RPMI8226 (cell line): ENCODE results near the gene LRP4.
"Not testable (repeated sequence)": the region's sequence is repeated elsewhere in the genome, so short reads cannot be mapped to it uniquely, and the experiment has no call there.

ENCODE experiments used
- DNase-seq: peaks from one replicate; pipeline ENCODE4 v3.0.0-alpha.2; 2015

LRP4 gene, protein sequence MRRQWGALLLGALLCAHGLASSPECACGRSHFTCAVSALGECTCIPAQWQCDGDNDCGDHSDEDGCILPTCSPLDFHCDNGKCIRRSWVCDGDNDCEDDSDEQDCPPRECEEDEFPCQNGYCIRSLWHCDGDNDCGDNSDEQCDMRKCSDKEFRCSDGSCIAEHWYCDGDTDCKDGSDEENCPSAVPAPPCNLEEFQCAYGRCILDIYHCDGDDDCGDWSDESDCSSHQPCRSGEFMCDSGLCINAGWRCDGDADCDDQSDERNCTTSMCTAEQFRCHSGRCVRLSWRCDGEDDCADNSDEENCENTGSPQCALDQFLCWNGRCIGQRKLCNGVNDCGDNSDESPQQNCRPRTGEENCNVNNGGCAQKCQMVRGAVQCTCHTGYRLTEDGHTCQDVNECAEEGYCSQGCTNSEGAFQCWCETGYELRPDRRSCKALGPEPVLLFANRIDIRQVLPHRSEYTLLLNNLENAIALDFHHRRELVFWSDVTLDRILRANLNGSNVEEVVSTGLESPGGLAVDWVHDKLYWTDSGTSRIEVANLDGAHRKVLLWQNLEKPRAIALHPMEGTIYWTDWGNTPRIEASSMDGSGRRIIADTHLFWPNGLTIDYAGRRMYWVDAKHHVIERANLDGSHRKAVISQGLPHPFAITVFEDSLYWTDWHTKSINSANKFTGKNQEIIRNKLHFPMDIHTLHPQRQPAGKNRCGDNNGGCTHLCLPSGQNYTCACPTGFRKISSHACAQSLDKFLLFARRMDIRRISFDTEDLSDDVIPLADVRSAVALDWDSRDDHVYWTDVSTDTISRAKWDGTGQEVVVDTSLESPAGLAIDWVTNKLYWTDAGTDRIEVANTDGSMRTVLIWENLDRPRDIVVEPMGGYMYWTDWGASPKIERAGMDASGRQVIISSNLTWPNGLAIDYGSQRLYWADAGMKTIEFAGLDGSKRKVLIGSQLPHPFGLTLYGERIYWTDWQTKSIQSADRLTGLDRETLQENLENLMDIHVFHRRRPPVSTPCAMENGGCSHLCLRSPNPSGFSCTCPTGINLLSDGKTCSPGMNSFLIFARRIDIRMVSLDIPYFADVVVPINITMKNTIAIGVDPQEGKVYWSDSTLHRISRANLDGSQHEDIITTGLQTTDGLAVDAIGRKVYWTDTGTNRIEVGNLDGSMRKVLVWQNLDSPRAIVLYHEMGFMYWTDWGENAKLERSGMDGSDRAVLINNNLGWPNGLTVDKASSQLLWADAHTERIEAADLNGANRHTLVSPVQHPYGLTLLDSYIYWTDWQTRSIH (N-terminal part only)

DNA sequence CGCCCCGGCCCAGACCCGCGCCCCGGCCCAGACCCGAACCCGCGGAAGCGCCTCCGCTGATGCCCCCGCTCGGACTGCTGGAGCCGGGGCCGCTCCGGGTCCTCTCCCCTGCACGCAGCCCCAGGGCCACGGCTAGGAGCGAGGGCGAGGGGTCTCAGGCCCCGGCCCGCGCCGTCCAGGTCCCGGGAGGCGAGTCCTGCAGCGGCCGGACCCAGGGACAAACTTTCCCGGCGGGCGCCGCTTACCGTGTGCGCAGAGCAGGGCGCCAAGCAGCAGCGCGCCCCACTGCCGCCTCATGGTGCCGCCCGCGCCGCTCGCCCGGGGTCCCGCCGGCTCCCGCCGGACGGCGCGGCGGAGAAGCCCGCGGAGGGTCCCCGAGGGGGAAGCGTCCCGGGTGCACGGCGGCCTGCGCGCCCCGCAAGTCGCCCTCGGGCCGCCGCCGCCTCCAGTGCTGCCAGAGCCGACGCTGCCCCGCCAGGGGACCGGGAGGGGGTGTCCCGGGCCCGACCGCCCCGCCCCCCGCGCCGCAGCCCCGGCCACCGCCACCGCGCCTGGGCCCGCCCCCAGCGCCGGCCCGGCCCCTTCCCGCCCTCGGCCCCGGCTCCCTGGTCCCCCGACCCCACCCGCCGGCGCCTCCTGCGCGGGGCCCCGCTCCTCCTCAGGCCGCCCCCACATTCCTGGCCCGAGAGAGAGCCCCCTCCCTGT is at the start of gene LRP4:
TSS of gene LRP4 (minus strand) at position 468 of the 705 bp plus-strand sequence. CDS start at position 297, 171 bp downstream.
- peak; percentile 37 for DNase-seq

DNA sequence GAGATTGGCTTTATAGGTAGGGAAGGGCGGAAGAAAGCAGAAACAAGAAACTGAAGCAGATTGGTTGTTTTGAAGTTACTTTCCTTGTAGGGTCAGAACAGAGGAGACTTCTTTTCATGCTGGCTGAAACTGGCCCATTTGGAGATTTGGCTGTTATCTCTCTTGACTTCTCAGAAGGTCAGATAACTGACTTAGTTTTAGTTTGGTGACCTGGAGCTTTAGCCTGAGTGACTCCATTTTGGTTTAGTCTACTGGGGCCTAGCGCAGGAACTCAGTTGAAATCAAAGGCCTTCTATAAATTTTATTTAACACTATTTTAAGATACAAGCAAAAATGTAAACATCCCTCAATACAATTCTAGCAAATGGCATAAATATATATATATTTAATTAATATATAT is 49.6 kb upstream of the LRP4 start:
- DNase-seq = no peak

DNA sequence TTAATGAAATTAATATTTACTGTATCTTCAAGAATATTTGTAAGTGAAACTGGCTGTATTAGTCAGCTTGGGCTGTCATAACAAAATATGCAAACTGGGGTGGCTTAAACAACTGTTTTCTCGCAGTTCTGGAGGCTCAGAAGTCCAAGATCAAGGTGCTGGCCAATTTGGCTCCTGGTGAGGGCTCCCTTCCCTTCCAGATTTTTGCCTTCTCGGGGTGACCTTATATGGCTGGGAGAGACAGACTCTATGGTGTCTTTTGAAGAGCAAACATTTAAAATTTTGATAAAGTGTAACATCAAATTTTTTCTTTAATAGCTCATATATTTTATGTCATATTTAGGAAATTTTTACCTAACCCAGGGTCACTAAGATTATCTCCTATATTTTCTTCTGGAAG is 48.4 kb upstream of the LRP4 start:
- no peak for DNase-seq

DNA sequence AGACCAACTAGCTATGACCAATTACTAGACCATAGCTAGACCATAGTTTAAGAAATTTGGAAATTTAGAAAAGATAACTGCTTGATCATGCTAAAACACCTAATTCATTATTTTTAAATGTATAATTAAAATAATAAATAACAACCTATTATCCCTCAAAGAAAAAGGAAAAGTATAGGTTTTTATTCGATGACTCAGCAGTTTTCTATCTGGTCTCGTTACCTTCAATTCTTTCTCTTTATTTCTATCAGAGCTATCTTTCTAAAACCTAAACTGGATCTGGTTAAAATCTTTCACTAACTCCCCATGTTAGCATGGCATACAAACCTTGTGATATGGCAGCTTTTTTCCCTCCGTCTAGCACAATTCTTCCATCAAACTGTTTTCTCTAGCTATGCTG is 45.5 kb upstream of the LRP4 start:
- no peak for DNase-seq

DNA sequence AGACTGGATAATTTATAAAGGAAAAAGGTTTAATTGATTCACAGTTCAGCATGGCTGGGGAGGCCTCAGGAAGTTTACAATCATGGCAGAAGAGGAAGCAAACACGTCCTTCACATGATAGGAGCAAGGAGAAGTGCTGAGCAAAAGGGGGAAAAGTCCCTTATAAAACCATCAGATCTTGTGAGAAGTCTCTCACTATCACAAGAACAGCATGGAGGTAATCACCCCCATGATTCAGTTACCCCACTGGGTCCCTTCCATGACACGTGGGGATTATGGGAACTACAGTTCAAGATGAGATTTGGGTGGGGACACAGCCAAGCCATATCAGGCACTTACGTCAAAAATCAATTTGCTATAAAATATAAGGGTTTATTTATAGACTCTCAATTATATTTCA is 43.5 kb upstream of the LRP4 start:
- DNase-seq = not testable (repeated sequence)

DNA sequence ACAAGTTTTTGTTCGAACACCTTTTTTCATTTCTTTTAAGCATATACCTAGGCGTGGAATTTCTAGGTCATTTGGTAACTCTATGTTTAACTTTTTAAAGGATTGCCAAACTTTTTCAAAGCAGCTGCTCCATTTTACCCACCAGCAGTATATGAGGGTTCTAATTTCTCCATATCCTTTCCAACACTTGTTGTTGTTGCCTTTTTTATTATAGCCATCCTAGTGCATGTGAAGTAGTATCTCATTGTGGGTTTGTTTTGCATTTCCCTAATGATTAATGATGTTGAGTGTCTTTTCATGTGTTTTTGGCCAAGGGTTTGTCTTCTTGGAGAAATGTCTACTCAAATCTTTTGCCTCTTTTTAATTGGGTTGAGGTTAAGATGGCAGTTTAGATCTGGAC is 42.7 kb upstream of the LRP4 start:
- DNase-seq = no peak

DNA sequence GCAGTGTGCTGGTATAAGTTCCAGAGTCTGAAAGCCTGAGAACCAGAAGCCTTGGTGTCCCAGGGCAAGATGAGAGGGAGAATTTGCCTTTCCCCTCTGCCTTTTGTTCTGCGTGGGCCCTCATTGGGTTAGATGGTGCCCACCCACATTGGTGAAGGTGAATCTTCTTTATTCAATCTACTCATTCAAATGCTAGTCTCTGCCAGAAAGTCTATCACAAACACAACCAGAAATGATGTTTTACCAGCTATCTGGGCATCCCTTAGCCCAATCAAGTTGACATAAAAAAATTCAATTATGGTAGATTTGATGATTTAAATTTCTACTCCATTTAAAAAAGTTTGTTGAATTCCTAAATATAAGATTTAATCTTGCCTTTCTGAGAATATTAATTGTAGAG is 40.4 kb upstream of the LRP4 start:
- no peak for DNase-seq

DNA sequence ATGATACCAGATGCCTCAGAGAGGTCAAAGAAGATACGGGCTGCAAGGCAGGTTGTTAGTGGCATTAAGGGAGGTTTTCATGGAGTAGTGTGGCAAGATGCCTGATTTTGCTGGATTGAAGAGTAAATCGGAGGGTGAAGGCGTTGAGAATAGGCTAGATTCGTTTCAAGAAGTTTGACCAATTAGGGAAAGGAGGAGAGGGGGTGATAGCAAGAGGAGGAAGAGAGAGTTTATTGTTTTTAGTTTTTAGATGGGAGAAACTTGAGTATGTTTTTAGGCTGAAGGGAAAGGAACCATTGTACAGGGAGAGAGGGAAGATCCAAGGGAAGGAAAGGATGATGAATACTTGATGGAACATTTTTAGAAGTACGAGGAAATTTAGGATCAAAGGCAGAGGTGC is 34.7 kb upstream of the LRP4 start:
- DNase-seq = no peak

DNA sequence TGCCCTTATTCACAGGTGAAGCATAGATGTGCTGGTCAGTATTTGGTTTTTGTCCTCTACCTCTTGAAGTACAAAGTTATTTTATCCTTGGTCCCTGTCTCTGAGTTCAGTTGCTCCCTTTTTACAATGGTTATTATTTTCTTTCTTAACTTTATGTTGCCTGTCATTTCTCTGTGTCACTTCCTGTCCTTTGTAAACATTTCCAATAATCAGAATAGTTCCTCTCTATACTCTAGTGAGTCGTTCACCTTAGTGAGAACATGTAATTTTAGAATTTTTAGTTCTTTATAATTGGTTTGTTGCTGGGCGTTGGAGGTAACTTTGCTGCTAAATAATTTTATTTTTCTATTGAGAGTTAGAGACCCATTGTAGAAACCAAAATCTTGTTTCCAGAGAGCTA is 34.2 kb upstream of the LRP4 start:
- no peak for DNase-seq

DNA sequence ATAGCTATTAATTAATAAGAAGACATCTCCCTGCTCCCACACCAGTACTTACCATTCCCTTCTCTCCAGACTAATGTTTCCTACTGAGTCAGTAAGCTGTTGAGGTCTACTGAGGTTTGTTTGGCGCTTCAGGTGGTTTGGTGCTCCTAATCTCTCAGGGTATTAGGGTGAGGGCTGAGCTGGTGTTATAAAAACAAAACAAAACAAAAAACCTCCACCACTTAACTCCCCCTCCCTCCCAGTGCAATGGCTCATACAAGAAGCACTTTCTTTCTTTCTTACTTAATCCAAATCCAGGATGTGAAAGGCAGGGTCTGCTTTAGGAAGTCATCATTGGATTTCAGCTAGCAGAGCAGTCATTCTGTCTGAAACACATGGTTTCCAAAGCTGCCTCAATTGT is 33.5 kb upstream of the LRP4 start:
- no peak for DNase-seq

DNA sequence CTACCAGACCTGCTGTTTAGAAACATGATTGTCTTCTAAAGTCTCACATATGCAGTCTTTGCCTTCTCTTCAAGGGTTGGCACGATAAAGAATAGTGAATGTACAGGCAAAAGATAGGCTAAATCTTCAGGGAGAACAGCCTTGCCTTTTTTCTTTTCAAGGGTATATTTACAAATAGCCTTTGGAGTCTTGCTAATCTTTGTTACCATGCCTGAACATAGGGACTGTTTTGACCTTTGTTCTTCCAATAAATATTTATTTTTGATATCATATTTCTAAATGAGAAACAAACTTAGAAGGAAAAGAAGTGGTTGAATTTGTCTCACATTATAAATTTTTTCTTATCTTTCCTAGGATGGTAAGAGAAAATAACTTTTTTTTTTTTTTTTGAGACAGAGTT is 30.9 kb upstream of the LRP4 start:
- DNase-seq = no peak

DNA sequence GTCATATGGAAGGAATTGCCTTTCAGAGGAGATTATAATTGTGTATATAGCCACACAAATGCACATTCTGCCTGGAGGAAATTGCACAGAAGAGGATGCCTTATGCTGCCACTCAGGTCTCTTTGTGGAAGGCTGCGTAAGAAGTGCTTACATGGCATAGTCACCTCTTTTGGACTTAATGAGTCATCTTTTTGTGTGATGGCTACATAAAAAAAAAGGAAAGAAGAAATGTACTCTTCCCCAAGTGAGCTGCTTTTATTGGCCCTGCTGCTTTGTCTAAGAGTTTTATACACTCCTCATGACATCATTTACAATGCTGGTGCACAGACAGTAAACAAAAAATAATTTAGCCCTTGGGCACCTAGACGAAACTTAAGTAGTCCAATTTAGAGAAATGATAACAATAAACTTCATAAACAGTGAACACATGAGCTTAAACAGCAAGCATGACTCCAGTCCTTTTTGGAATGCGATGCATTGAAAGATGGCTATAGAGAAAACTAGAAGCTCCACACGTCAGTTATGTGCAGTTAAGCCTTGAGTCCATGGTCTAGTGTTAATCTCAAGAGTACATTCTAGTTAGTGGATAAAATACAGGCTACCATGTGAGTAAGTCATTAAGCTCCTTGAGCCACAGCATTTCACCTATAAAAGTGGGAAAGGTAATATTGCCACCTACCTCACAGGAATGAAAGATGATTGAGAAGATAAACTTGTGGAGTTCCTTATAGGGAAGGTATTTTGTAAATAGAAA is 30.2 kb upstream of the LRP4 start:
- DNase-seq = peak; percentile 61

DNA sequence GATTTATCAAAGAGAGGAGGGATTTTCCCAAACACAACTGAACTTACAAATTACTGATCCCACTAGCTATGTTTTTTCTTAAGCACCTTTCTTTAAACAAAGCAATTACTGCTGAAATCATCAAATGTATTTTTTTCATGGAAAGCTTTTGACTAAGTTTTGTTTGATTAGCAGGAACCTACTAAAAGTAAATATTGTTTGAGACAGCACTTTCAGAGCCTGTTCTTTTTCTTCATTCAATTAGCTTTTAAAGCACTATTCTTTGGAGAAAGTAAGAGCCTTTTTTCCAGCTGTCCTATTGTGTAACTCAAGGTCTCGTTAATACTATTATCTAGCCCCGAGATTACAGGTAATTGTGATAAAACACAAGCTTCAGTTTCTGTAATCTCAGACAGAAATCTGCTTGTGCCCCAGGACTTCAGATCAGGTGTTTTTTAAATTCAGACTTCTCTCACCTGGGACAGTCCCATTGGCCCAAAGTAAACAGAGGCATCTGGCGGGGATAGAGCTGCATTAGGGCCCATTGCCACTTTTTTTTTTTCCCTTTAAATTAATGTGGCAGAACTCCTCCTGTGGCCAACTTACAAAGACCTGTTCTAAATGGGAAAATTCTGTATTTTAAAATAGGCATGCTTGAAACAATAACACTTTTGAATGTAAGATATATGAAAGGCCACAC is 29.2 kb upstream of the LRP4 start:
- no peak for DNase-seq

DNA sequence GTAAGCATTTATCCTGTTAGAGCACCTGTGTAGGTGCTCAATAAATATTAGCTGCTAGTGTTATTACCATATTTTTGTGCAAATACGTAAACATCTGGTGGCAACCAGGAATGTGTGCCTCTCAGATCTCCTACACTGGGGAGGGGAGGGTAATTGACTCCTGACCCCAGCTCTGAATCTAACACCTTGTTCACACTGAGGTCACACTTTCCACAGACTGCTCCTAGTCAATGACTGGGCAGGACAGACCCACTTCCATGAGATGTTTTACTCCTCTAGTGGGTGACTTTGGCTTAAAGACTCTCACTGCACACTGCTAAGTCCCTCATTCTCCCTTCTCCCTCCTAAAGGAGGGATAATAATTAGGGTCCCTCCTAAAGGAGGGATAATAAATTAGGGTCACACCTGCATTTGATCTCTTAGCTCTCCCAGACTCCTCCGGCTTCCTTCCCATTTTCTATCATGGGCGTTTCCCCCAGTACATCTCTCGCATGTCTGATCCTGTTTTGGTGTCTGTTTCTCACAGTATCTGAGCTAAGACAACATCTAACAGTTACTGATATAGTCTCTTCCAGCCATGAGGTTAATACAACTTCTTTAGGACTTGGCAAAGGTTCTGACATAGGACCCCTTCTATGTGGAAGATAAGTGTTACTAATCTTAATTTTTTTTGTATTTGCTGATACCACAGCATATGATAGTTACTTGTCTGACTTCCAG is 26.2 kb upstream of the LRP4 start:
- DNase-seq = no peak

DNA sequence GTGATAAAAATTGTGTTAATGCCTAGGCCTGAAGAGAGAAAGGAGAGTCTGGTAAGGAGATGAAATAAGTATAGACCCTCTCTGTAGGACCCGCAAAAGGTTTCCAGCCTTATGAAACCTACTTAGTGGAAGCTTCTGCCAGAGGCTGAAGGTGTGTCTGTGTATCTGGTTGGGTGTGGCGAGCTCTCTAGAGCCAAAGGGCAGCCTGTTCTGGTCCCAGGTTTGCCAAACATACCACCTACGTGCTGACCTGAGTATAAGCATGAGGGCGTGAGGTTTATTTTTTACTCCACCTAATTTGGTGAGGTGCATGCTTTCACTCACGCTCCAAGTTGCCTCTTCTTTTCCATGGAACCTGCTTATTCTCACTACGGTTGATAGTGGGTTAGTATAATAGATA is 23.8 kb upstream of the LRP4 start:
- DNase-seq = no peak

DNA sequence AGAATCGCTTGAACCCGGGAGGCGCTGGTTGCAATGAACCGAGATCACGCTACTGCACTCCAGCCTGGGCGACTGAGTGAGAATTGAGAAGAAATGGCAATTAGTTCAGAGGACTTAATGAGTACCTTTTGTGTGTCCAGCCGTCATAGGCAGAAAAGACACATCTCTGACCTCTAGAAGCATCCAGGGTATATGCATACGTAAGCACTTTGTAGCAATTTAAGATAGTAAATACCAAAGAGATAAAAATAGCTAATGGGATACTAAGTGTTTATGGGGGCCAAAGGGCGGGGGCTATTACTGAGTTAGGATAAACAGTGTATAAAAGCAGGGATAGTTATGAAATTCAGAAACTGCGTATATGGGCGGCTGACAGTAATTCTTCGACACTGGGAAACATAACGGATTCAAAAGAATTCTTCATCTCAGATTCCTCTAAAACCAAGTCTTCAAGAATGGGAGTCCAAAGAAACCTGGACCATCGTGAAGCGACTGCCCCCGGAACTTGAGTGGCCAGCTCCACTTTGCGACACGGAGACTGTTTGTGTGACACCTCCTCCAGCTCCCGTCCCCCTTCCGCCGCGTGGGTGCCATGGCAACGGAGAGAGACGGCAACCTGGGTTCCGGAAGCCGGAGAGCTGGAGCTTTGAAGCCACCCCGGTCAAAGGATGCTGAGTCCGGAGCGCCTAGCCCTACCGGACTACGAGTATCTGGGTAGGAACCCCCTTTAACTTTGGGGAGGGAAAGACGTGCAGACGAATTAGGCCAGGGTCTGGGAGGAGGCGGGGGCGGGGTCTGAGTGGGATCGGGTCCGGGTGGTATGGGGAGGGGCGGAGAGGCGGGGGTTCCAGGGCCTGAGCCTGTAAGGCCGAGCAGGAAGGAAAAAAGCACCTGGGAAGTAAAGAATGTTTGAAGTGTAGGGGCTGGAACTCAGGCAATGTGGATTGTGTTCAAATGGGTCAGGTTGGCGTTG is 18.1 kb upstream of the LRP4 start, which contains the start of gene CSTPP1:
TSS of gene CSTPP1 (plus strand) at position 624 of the 973 bp plus-strand sequence. CDS start at position 669, 45 bp downstream.
- DNase-seq = peak; percentile 98

DNA sequence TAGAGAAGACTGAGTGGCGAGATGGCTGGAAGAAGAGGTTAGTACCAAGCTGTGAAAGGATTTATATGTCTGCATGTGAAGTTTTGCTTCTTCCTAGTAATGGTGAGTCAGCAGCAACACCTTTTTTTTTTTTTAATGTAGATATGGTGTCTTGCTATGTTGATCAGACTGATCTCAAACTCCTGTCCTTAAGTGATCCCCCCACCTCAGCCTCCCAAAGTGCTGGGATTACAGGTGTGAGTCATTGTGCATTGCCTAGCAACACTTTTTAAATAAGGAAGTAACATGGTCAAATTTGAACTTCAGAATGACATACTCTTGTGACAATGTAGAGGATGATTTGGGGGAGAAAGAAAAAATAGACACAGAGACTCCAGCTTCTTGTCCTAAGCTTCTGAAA is 11.7 kb upstream of the LRP4 start:
- no peak for DNase-seq

DNA sequence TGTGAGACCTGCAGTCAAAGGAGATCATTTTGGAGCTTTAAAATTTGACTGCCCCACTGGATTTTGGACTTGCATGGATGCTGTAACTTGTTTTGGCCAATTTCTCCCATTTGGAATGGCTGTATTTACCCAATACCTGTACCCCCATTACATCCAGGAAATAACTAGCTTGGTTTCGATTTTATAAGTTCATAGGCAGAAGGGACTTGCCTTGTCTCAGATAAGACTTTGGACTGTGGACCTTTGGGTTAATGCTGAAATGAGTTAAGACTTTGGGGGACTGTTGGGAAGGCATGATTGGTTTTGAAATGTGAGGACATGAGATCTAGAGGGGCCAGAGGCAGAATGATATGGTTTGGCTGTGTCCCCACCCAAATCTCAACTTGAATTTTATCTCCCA is 10.4 kb upstream of the LRP4 start:
- not testable (repeated sequence) for DNase-seq

DNA sequence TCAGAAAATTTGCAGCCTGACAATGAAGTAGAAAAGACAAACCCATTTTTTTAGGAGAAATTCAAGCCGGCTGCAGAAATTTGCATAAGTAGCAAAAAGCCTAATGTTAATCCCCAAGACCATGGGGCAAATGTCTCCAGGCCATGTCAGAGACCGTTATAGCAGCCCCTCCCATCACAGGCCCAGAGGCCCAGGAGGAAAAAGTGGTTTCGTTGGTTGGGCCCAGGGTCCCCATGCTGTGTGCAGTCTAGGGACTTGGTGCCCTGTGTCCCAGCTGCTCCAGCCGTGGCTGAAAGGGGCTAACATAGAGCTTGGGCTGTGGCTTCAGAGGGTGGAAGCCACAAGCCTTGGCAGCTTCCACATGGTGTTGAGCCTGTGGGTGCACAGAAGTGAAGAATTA is 9.6 kb upstream of the LRP4 start:
- DNase-seq = not testable (repeated sequence)
